SK-N-SH treated with all-trans-retinoic acid at 6 μM for 48 hours (cell line): ENCODE measurements around the gene PDILT.

Experiments
- ATAC-seq: fragments of 200-7000 bp; cut with Tn5 transposase; 3 replicates; pipeline ENCODE4 v1.9.1; 2020; ENCODE audit warnings: mild to moderate bottlenecking, moderate library complexity
- ARNTL ChIP-seq: fragments of 450-650 bp; formaldehyde crosslinking; IDR thresholded peaks from 2 replicates; pipeline ENCODE4 v1.5.0; 2020; ENCODE audit warnings: low read depth, mild to moderate bottlenecking, moderate library complexity, borderline replicate concordance
- BACH2 ChIP-seq: fragments of 250-450 bp; sonication (Bioruptor Pico); IDR thresholded peaks from 2 replicates; pipeline ENCODE4 v1.9.0; 2021; ENCODE audit warnings: mild to moderate bottlenecking, borderline replicate concordance
- CREB5 ChIP-seq: fragments of 250-450 bp; sonication (Bioruptor Pico); IDR thresholded peaks from 2 replicates; pipeline ENCODE4 v1.5.1; 2020; ENCODE audit warnings: low read depth, mild to moderate bottlenecking, moderate library complexity
- CSDC2 ChIP-seq: fragments of 250-450 bp; sonication (Bioruptor Pico); IDR thresholded peaks from 2 replicates; pipeline ENCODE4 v1.5.0; 2020; ENCODE audit warnings: mild to moderate bottlenecking, moderate library complexity
- CSRNP3 ChIP-seq: fragments of 250-450 bp; sonication (Bioruptor Pico); IDR thresholded peaks from 2 replicates; pipeline ENCODE4 v1.5.1; 2021; ENCODE audit warnings: mild to moderate bottlenecking, moderate library complexity
- ESRRG ChIP-seq: fragments of 250-450 bp; sonication (Bioruptor Pico); IDR thresholded peaks from 2 replicates; pipeline ENCODE4 v1.6.1; 2021; ENCODE audit warnings: mild to moderate bottlenecking
- GLIS3 ChIP-seq: fragments of 250-450 bp; sonication (Bioruptor Pico); IDR thresholded peaks from 2 replicates; pipeline ENCODE4 v1.5.0; 2020; ENCODE audit warnings: mild to moderate bottlenecking, moderate library complexity
- ISL1 ChIP-seq: fragments of 250-450 bp; sonication (Bioruptor Pico); IDR thresholded peaks from 2 replicates; pipeline ENCODE4 v2.1.2; 2022; ENCODE audit warnings: mild to moderate bottlenecking, moderate library complexity
- OSR1 ChIP-seq: fragments of 250-450 bp; sonication (Bioruptor Pico); IDR thresholded peaks from 2 replicates; pipeline ENCODE4 v1.8.0; 2022; ENCODE audit warnings: moderate library complexity, mild to moderate bottlenecking, inconsistent platforms
- PATZ1 ChIP-seq: fragments of 250-450 bp; sonication (Bioruptor Pico); IDR thresholded peaks from 2 replicates; pipeline ENCODE4 v1.8.0; 2020; ENCODE audit warnings: mild to moderate bottlenecking, moderate library complexity, borderline replicate concordance
- POU6F1 ChIP-seq: fragments of 250-450 bp; sonication (Bioruptor Pico); IDR thresholded peaks from 2 replicates; pipeline ENCODE4 v1.8.0; 2021; ENCODE audit warnings: low read depth, mild to moderate bottlenecking, moderate library complexity, borderline replicate concordance
- PPARA ChIP-seq: fragments of 250-450 bp; sonication (Bioruptor Pico); IDR thresholded peaks from 2 replicates; pipeline ENCODE4 v1.5.0; 2020; ENCODE audit warnings: mild to moderate bottlenecking, borderline replicate concordance
- RARB ChIP-seq: fragments of 250-450 bp; sonication (Bioruptor Pico); IDR thresholded peaks from 2 replicates; pipeline ENCODE4 v1.8.0; 2021; ENCODE audit warnings: mild to moderate bottlenecking, moderate library complexity
- SNAI2 ChIP-seq: fragments of 250-450 bp; sonication (Bioruptor Pico); IDR thresholded peaks from 2 replicates; pipeline ENCODE4 v1.5.0; 2020; ENCODE audit warnings: mild to moderate bottlenecking, moderate library complexity
- TCF4 ChIP-seq: fragments of 250-450 bp; sonication (Bioruptor Pico); IDR thresholded peaks from 2 replicates; pipeline ENCODE4 v1.8.0; 2021; ENCODE audit warnings: mild to moderate bottlenecking, moderate library complexity, borderline replicate concordance
- TOX ChIP-seq: fragments of 250-450 bp; sonication (Bioruptor Pico); IDR thresholded peaks from 2 replicates; pipeline ENCODE4 v1.8.0; 2021; ENCODE audit warnings: mild to moderate bottlenecking, moderate library complexity, borderline replicate concordance
- TSHZ2 ChIP-seq: fragments of 250-450 bp; sonication (Bioruptor Pico); IDR thresholded peaks from 2 replicates; pipeline ENCODE4 v1.5.0; 2020; ENCODE audit warnings: mild to moderate bottlenecking, moderate library complexity
- ZC3H10 ChIP-seq: fragments of 250-450 bp; sonication (Bioruptor Pico); IDR thresholded peaks from 2 replicates; pipeline ENCODE4 v1.5.1; 2021; ENCODE audit warnings: mild to moderate bottlenecking, moderate library complexity
- ZFP3 ChIP-seq: fragments of 250-450 bp; sonication (Bioruptor Pico); IDR thresholded peaks from 2 replicates; pipeline ENCODE4 v1.5.0; 2020; ENCODE audit warnings: mild to moderate bottlenecking, moderate library complexity
- ZFP30 ChIP-seq: fragments of 450-650 bp; formaldehyde crosslinking; IDR thresholded peaks from 2 replicates; pipeline ENCODE4 v1.5.0; 2022; ENCODE audit warnings: mild to moderate bottlenecking, moderate library complexity
- ZNF565 ChIP-seq: fragments of 450-650 bp; formaldehyde crosslinking; conservative IDR thresholded peaks from 2 replicates; pipeline ENCODE4 v1.5.0; 2020; ENCODE audit warnings: low read depth, mild to moderate bottlenecking, moderate library complexity
- ZNF8 ChIP-seq: fragments of 450-650 bp; formaldehyde crosslinking; IDR thresholded peaks from 2 replicates; pipeline ENCODE4 v1.5.0; 2020; ENCODE audit warnings: mild to moderate bottlenecking, moderate library complexity

Gene PDILT

GRCh38 chr16:20397468-20398074 lies 7.0 kb downstream of the PDILT start:
- TF ChIP-seq CSRNP3 (CRISPR knock-in tag) = no peak
- TF ChIP-seq, all 23 proteins: peak for 0
- no peak for ATAC-seq

- ATAC-seq = no peak
- TF ChIP-seq SNAI2 (CRISPR knock-in tag) (no peak), ZFP30 (CRISPR knock-in tag) (no peak), ZC3H10 (no peak), TCF4 (CRISPR knock-in tag) (no peak), ARNTL (CRISPR knock-in tag) (no peak), ZFP3 (CRISPR knock-in tag) (no peak), ZNF565 (no peak), PATZ1 (CRISPR knock-in tag) (no peak), CREB5 (CRISPR knock-in tag) (no peak), POU6F1 (CRISPR knock-in tag) (no peak), RARB (CRISPR knock-in tag) (no peak), ZNF8 (CRISPR knock-in tag) (no peak), TOX (no peak), OSR1 (CRISPR knock-in tag) (no peak), CSDC2 (CRISPR knock-in tag) (no peak), PPARA (CRISPR knock-in tag) (no peak)
These were observed 7.6 kb downstream of the PDILT start for GRCh38 chr16:20396846-20397467.

GRCh38 chr16:20395946-20396345 lies 8.6 kb downstream of the PDILT start:
- no peak for ATAC-seq

More at GRCh38 chr16:20395946-20396345, 8.6 kb downstream of the PDILT start:
- TF ChIP-seq TSHZ2 (CRISPR knock-in tag) (no peak), TOX (no peak), CSDC2 (CRISPR knock-in tag) (no peak), SNAI2 (CRISPR knock-in tag) (no peak), OSR1 (CRISPR knock-in tag) (no peak), BACH2 (CRISPR knock-in tag) (no peak), ZNF565 (no peak), ZNF8 (CRISPR knock-in tag) (no peak), CREB5 (CRISPR knock-in tag) (no peak), ZFP3 (CRISPR knock-in tag) (no peak), POU6F1 (CRISPR knock-in tag) (no peak), ISL1 (CRISPR knock-in tag) (no peak), ZFP30 (CRISPR knock-in tag) (no peak), GLIS3 (CRISPR knock-in tag) (no peak), TCF4 (CRISPR knock-in tag) (no peak), ZC3H10 (no peak), ESRRG (CRISPR knock-in tag) (no peak)
